ENCODE results near the gene CATSPERE.
"Not testable (repeated sequence)": the region's sequence is repeated elsewhere in the genome, so short reads cannot be mapped to it uniquely, and the experiment has no call there.

CATSPERE gene

GRCh38 chr1:244659694-244660093 is 198.6 kb downstream of the CATSPERE start:
- no peak overlapping the region for H3K27ac ChIP-seq (ENCODE audit: insufficient read depth, low read depth, low read length, poor library complexity, severe bottlenecking)
- H3K4me3 ChIP-seq (ENCODE audit: insufficient read depth, low read depth, low read length) = no peak overlapping the region
- H3K9me3 ChIP-seq (ENCODE audit: control insufficient read depth, low read length) = no peaks in the 10 kb centered on the region
- WGBS, 2 experiments = 93 to 97% methylated on average over 3 of the region's 3 CpGs
- peaks cover 17% of the 10 kb centered on the region for H3K4me1 ChIP-seq (ENCODE audit: control insufficient read depth, insufficient read depth, low read length)
- peaks cover 3% of the 10 kb centered on the region for H3K36me3 ChIP-seq (ENCODE audit: control insufficient read depth, insufficient read depth, low read length)
- no peaks in the 10 kb centered on the region for H3K27me3 ChIP-seq (ENCODE audit: control insufficient read depth, insufficient read depth, low read length, poor library complexity, severe bottlenecking)

DNA sequence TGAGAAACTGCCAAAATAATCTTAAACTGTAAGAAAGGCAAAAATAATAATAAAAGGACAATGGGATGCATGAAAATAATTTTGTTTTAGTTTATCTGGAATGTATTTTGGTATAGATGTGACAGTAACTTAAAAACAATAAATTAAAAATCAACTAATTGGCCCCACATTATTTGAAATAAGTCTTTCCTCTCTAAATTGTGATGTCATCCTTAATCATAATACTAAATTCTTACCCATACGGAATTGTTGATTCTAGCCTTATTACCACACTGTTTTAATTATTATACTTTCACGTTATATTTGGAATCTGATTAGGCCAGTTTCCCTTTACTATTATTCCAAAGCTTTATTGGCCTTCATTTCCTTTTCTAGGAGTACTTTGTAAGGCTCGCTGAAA is 199.5 kb downstream of the CATSPERE start:
- Histone ChIP-seq H3K27ac (ENCODE audit: insufficient read depth, low read depth, low read length, poor library complexity, severe bottlenecking) (no peak overlapping the region), H3K4me3 (ENCODE audit: insufficient read depth, low read depth, low read length) (no peak overlapping the region), H3K27me3 (ENCODE audit: control insufficient read depth, insufficient read depth, low read length, poor library complexity, severe bottlenecking) (no peaks in the 10 kb centered on the region), H3K4me1 (ENCODE audit: control insufficient read depth, insufficient read depth, low read length) (peaks cover 8% of the 10 kb centered on the region), H3K9me3 (ENCODE audit: control insufficient read depth, low read length) (no peaks in the 10 kb centered on the region), H3K36me3 (ENCODE audit: control insufficient read depth, insufficient read depth, low read length) (peaks cover 3% of the 10 kb centered on the region)
- WGBS, 2 experiments = 94 to 96% methylated on average over 2 of the region's 3 CpGs

GRCh38 chr1:244661569-244662312 is 200.7 kb downstream of the CATSPERE start:
- not testable (repeated sequence) for H3K27me3 ChIP-seq (ENCODE audit: control insufficient read depth, insufficient read depth, low read length, poor library complexity, severe bottlenecking); H3K4me3 ChIP-seq (ENCODE audit: insufficient read depth, low read depth, low read length); H3K36me3 ChIP-seq (ENCODE audit: control insufficient read depth, insufficient read depth, low read length); H3K27ac ChIP-seq (ENCODE audit: insufficient read depth, low read depth, low read length, poor library complexity, severe bottlenecking); H3K9me3 ChIP-seq (ENCODE audit: control insufficient read depth, low read length); H3K4me1 ChIP-seq (ENCODE audit: control insufficient read depth, insufficient read depth, low read length)
- WGBS, 2 experiments = 100% methylated on average over 1 of the region's 4 CpGs; no CpG with 5 or more reads in 1 of the 2 experiments

DNA sequence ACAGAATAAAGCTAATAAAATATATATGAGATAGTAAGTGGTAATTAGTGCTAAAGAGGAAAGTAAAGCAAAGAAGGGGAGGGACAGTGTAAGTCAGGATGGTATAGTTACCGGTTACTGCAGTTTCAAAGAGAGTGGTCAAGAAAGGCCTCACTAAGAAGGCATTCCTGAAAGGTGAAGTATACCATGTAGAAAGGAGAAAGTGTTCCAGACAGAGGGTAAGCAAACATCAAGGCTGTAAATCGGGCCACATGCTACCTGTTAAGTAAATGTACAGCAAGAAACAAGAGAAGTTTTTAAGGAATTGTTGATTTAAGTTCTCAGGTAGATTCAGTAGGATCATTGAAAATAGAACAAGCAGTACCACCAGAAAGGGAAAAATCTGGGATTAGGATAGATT is 201.5 kb downstream of the CATSPERE start:
- peaks cover 3% of the 10 kb centered on the region for H3K36me3 ChIP-seq (ENCODE audit: control insufficient read depth, insufficient read depth, low read length)
- H3K27me3 ChIP-seq (ENCODE audit: control insufficient read depth, insufficient read depth, low read length, poor library complexity, severe bottlenecking) = no peaks in the 10 kb centered on the region
- 96 to 97% methylated on average over 2 of the region's 2 CpGs for WGBS, 2 experiments
- no peak overlapping the region for H3K4me3 ChIP-seq (ENCODE audit: insufficient read depth, low read depth, low read length)
- H3K9me3 ChIP-seq (ENCODE audit: control insufficient read depth, low read length) = no peaks in the 10 kb centered on the region
- H3K4me1 ChIP-seq (ENCODE audit: control insufficient read depth, insufficient read depth, low read length) = no peaks in the 10 kb centered on the region
- H3K27ac ChIP-seq (ENCODE audit: insufficient read depth, low read depth, low read length, poor library complexity, severe bottlenecking) = no peak overlapping the region

DNA sequence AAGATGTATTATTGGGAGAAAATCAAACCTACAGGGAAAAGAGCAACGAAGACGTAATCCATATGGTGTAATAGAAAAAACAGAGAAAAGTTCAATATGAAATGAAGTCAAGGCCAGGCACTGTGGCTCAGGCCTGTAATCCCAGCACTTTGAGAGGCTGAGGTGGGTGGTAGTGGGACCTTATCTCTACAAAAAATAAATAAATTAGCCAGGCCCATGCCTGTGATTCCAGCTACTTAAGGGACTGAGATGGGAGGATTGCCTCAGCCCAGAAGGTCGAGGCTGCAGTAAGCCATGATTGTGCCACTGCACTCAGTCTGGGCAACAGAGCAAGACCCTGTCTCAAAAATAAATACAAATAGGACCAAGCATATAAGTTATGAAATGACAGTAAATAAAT is 203.3 kb downstream of the CATSPERE start:
- Histone ChIP-seq H3K27ac (ENCODE audit: insufficient read depth, low read depth, low read length, poor library complexity, severe bottlenecking) (no peak overlapping the region), H3K4me3 (ENCODE audit: insufficient read depth, low read depth, low read length) (no peak overlapping the region), H3K36me3 (ENCODE audit: control insufficient read depth, insufficient read depth, low read length) (peaks cover 1% of the 10 kb centered on the region), H3K4me1 (ENCODE audit: control insufficient read depth, insufficient read depth, low read length) (no peaks in the 10 kb centered on the region), H3K27me3 (ENCODE audit: control insufficient read depth, insufficient read depth, low read length, poor library complexity, severe bottlenecking) (no peaks in the 10 kb centered on the region), H3K9me3 (ENCODE audit: control insufficient read depth, low read length) (no peaks in the 10 kb centered on the region)
- WGBS, 2 experiments = 94 to 97% methylated on average over 3 of the region's 3 CpGs

GRCh38 chr1:244665771-244666217 is 204.7 kb downstream of the CATSPERE start:
- Histone ChIP-seq H3K4me1 (ENCODE audit: control insufficient read depth, insufficient read depth, low read length) (no peaks in the 10 kb centered on the region), H3K36me3 (ENCODE audit: control insufficient read depth, insufficient read depth, low read length) (peaks cover 4% of the 10 kb centered on the region), H3K27me3 (ENCODE audit: control insufficient read depth, insufficient read depth, low read length, poor library complexity, severe bottlenecking) (no peaks in the 10 kb centered on the region), H3K4me3 (ENCODE audit: insufficient read depth, low read depth, low read length) (no peak overlapping the region), H3K27ac (ENCODE audit: insufficient read depth, low read depth, low read length, poor library complexity, severe bottlenecking) (no peak overlapping the region), H3K9me3 (ENCODE audit: control insufficient read depth, low read length) (no peaks in the 10 kb centered on the region)
- 82 to 85% methylated on average over 4 of the region's 4 CpGs for WGBS, 2 experiments

DNA sequence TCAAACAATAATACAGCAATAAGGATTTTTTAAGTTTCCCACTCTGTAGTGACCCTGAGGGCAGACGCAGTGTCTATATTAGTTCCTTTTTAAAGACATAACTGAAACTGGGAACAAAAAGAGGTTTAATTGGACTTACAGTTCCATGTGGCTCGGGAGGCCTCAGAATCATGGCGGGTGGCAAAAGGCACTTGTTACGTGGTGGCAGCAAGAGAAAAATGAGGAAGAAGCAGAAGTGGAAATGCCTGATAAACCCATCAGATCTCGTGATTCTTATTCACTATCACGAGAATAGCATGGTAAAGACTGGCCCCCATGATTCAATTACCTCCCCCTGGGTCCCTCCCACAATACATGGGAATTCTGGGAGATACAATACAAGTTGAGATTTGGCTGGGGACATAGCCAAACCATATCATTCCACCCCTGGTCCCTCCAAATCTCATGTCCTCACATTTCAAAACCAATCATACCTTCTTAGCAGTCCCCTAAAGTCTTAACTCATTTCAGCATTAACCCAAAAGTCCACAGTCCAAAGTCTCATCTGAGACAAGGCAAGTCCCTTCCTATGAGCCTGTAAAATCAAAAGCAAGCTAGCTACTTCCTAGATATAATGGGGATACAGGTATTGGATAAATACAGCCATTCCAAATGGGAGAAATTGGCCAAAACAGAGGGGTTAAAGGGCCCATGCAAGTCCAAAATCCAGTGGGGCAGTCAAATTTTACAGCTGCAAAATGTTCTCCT is 205.8 kb downstream of the CATSPERE start:
- WGBS, 2 experiments = 90 to 94% methylated on average over 6 of the region's 6 CpGs
- H3K27me3 ChIP-seq (ENCODE audit: control insufficient read depth, insufficient read depth, low read length, poor library complexity, severe bottlenecking); H3K4me3 ChIP-seq (ENCODE audit: insufficient read depth, low read depth, low read length); H3K36me3 ChIP-seq (ENCODE audit: control insufficient read depth, insufficient read depth, low read length); H3K27ac ChIP-seq (ENCODE audit: insufficient read depth, low read depth, low read length, poor library complexity, severe bottlenecking); H3K9me3 ChIP-seq (ENCODE audit: control insufficient read depth, low read length); H3K4me1 ChIP-seq (ENCODE audit: control insufficient read depth, insufficient read depth, low read length): not testable (repeated sequence)

- Histone ChIP-seq H3K4me1 (ENCODE audit: control insufficient read depth, insufficient read depth, low read length) (no peaks in the 10 kb centered on the region), H3K9me3 (ENCODE audit: control insufficient read depth, low read length) (no peaks in the 10 kb centered on the region), H3K36me3 (ENCODE audit: control insufficient read depth, insufficient read depth, low read length) (peaks cover 4% of the 10 kb centered on the region), H3K4me3 (ENCODE audit: insufficient read depth, low read depth, low read length) (no peak overlapping the region), H3K27me3 (ENCODE audit: control insufficient read depth, insufficient read depth, low read length, poor library complexity, severe bottlenecking) (no peaks in the 10 kb centered on the region), H3K27ac (ENCODE audit: insufficient read depth, low read depth, low read length, poor library complexity, severe bottlenecking) (no peak overlapping the region)
- 98 to 100% methylated on average over 1 to 2 of the region's 2 CpGs for WGBS, 2 experiments
These were observed 206.7 kb downstream of the CATSPERE start for GRCh38 chr1:244667797-244668196.

DNA sequence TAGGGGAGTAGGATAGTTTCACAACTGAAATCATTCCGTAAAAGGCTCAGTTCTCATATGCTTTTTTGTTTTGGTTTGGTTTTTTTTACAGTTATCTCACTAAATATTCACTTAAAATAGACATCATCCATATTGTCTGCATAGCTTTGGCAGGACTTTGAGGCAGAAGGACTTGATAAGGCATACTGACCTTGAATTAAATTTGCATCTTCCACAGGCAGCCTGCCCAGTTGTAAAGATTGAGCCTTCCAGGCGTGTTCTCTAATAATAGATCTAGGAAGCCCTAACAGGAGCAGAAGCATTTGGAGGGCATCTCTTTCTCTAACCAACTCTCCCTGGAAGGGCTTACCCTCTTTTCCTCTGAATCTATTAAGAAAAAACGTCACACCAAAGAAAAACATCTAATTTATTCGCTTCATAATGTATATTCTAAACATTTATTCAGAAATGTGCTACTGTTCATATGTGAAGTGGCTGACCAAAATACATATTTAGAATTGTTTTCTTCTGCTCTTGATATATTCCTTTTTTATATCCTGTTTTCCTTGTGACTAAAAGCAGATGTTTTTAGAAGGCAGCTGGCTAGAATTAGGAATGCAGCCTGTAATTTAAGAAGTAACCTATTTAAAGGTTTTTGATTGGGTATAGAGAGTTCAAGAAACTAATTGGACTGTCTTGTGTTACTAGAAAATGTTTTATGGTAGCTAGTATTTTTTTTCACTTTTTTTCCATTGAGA is 212.0 kb downstream of the CATSPERE start:
- Histone ChIP-seq H3K36me3 (ENCODE audit: control insufficient read depth, insufficient read depth, low read length) (peaks cover 4% of the 10 kb centered on the region), H3K9me3 (ENCODE audit: control insufficient read depth, low read length) (no peaks in the 10 kb centered on the region), H3K4me1 (ENCODE audit: control insufficient read depth, insufficient read depth, low read length) (no peaks in the 10 kb centered on the region), H3K27me3 (ENCODE audit: control insufficient read depth, insufficient read depth, low read length, poor library complexity, severe bottlenecking) (no peaks in the 10 kb centered on the region), H3K4me3 (ENCODE audit: insufficient read depth, low read depth, low read length) (no peak overlapping the region), H3K27ac (ENCODE audit: insufficient read depth, low read depth, low read length, poor library complexity, severe bottlenecking) (no peak overlapping the region)
- WGBS, 2 experiments = 49 to 71% methylated on average over 3 to 4 of the region's 4 CpGs

DNA sequence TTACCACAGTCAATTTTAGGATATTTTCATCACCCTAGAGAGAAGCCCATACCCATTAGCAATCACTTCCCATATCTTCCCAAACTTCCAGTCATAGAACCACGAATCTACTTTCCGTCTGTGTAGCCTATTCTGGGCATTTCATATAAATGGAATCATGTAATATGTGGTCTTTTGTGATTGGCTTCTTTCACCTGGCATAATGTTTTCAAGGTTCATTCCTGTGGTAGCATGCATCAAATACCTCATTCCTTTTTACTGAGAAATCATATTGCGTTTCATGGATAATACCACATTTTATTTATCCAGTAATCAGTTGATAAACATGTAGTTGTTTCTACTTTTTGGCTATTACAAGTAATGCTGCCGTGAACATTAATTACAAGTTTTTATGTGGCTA is 213.4 kb downstream of the CATSPERE start:
- peaks cover 4% of the 10 kb centered on the region for H3K36me3 ChIP-seq (ENCODE audit: control insufficient read depth, insufficient read depth, low read length)
- no peak overlapping the region for H3K4me3 ChIP-seq (ENCODE audit: insufficient read depth, low read depth, low read length)
- no peaks in the 10 kb centered on the region for H3K27me3 ChIP-seq (ENCODE audit: control insufficient read depth, insufficient read depth, low read length, poor library complexity, severe bottlenecking)
- H3K27ac ChIP-seq (ENCODE audit: insufficient read depth, low read depth, low read length, poor library complexity, severe bottlenecking) = no peak overlapping the region
- H3K9me3 ChIP-seq (ENCODE audit: control insufficient read depth, low read length) = no peaks in the 10 kb centered on the region
- no peaks in the 10 kb centered on the region for H3K4me1 ChIP-seq (ENCODE audit: control insufficient read depth, insufficient read depth, low read length)
- 86 to 100% methylated on average over 1 to 3 of the region's 4 CpGs for WGBS, 2 experiments

Measured in ectodermal cell (in vitro differentiated cells).